ENCODE results near the gene OR4D1.

GRCh38 chr17:58153046-58153445 lies 4.9 kb downstream of the OR4D1 start:
- TF ChIP-seq POLR2A (IDR thresholded peaks at IDR 0.05) (no peak), CTCF (IDR thresholded peaks at IDR 0.05) (no peak), POLR2AphosphoS5 (IDR thresholded peaks at IDR 0.05) (no peak)

Measured in prostate gland (tissue), 2 donors.